Dermis blood vessel endothelial cell (primary cell): ENCODE measurements around the gene ZDHHC18. TPM values are rescaled to one million over a fixed set of nuclear protein-coding genes. Genes with fewer than 3 reads are reported as not detected.
"Not testable (repeated sequence)": the region's sequence is repeated elsewhere in the genome, so short reads cannot be mapped to it uniquely, and the experiment has no call there.

Experiments used
- DNase-seq: peaks from one replicate; pipeline ENCODE4 v3.0.0; 2010
- total RNA-seq: library from RNA; depleted of rRNA; stranded (reverse); fragments of >200 nt; gene quantifications from 2 replicates; pipeline ENCODE4 v1.2.3, GENCODE V29; 2014

The ZDHHC18 gene
- total RNA-seq, 1 donor from 2014 or later = 6.8 TPM

DNA sequence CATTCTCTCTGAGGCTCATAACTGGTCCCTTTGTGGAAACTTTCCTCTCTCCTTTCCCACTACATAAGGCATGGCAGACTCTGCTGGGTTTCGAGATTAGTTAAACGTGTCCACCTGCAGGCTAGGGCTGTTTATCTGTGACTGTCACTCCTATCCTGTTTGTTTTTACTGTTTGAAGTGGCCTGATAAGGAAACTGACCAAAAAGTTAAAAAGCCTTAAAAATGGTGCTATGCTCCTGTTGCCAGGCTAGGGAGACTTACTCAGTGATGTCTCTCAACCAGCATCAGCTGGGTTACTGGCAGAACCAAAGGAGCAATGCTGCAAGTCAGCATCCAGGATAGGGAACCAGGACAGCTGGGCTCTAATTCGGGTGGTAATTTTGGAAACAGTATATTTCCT lies 34.9 kb upstream of the ZDHHC18 start:
- no peak for DNase-seq

DNA sequence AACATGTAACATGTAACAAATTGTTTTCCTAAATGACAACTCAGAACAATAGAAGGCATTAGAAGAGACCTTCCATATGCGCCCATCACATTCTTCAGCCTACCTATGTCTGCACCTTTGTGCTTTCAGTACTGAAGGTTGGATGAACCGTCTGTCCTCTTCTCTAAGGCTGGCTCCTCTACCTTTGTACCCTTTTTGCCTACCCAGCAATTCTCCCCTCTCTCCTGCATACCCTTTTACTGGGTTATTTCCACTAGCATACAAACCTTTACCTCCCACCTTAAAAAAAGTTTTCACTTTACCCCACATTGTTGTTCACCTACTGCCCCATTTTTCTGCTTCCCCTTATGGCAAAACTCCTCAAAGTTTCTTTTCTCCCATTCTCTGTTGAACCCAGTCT lies 33.6 kb upstream of the ZDHHC18 start:
- DNase-seq = no peak

DNA sequence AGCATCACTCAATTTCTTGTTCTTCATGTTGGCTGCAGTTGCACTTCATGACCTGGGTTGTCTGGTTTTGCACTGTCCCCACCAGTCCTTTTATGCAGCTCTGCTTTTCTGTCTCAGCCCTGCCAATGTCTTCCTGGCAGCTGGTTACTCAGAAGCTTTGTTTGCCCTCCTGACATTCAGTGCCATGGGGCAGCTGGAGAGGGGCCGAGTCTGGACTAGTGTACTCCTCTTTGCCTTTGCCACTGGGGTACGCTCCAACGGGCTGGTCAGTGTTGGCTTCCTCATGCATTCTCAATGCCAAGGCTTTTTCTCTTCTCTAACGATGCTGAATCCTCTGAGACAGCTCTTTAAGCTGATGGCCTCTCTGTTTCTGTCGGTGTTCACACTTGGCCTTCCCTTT lies 32.1 kb upstream of the ZDHHC18 start:
- DNase-seq = no peak

GRCh38 chr1:26797627-26798026 lies 28.9 kb upstream of the ZDHHC18 start:
- peak; percentile 33 for DNase-seq

- DNase-seq = peak; percentile 60
These were observed 26.9 kb upstream of the ZDHHC18 start for GRCh38 chr1:26799479-26800142.

GRCh38 chr1:26803932-26804331 lies 22.6 kb upstream of the ZDHHC18 start:
- DNase-seq = not testable (repeated sequence)

- DNase-seq = peak; percentile 74
These were observed 16.4 kb upstream of the ZDHHC18 start for GRCh38 chr1:26810105-26810504.

GRCh38 chr1:26811057-26811456 lies 15.4 kb upstream of the ZDHHC18 start:
- DNase-seq = no peak

GRCh38 chr1:26811708-26812107 lies 14.8 kb upstream of the ZDHHC18 start:
- no peak for DNase-seq

DNA sequence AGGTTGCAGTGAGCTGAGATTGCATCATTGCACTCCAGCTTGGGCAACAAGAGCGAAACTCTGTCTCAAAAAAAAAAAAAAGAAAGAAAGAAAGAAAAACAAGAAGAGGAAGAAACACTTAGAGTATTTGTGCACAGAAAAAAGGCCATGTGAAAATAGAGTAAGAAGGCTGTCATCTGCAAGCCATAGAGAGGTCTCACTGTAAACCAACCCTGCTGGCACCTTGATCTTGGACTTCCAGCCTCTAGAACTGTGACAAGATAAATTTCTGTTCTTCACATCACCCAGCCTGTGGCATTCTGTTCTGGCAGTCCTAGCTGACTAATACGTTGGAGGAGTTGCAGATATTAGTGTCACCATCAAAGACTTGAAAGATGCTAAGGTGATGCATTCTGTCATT lies 12.1 kb upstream of the ZDHHC18 start:
- DNase-seq = no peak

- DNase-seq = no peak
These were observed 11.6 kb upstream of the ZDHHC18 start for GRCh38 chr1:26814893-26815292.

DNA sequence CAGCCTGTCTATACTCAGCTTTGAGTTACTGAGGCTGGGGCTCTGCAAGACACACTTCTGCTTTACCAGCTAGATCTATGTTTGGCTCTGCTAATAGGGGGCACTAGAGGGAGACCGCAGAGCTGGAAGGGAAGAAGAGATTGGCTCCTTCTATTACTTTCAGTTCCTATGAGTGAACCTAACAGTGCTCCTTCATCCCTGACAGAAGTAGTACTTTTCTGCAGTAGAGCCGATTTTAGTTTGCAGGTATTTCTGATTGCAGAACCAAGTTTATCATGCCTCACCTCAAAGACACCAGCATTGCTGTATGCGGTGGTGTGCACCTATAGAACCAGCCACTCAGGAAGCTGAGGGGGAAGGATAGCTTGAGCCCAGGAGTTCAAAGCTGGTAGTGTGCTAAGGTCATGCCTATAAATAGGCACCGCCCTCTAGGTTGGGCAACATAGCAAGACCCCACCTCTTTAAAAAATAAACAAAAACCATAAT lies 5.7 kb upstream of the ZDHHC18 start:
- no peak for DNase-seq

- no peak for DNase-seq
These were observed 3.6 kb upstream of the ZDHHC18 start for GRCh38 chr1:26822737-26823395.

- no peak for DNase-seq
These were observed 1.8 kb upstream of the ZDHHC18 start for GRCh38 chr1:26824731-26825130.

DNA sequence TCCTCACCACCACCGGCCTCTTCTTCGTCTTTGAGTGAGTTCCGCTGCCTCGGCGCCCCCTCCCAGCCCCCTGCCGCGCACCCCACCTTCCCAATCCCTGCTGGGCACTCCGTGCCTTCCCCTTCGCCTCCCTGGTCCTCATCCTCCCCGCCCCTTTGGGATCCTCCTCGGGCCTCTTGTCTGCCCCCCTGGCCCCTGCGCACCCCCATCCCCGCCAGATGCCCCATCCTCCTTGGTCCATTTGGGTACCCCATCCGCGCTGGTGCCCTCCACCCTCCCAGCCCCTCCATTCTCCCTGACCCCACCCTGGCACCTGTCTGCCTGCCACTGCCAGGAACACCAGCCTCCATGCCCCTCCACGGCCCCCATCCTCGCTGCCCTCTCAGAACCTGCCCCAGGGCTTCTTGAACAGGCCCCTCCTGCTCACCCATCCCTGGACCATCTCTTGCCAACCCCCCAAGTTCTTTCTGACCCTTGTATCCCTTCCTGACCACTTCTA lies 667 bp downstream of the ZDHHC18 start:
- DNase-seq = no peak

DNA sequence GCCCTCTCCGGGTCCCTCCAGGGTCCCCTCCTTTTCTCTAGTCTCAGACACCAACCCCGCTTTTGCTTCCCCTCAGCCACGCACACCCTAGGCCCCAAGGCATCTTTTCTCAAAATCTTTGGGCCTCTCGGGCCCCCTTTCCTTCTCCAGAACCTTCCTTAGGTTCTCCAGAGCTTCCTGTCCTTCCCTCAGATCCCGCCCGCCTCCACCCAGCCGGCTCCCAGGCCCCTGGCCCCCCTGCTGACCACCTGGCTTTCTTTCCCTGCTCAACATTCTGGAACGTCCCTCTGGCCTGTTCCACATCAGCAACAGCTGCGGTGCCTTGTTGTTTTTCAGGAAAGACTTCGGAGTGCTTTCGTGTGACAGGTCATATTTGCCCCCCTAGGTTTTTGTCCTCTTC lies 1.2 kb downstream of the ZDHHC18 start:
- DNase-seq = no peak

GRCh38 chr1:26828411-26828991 lies 2.0 kb downstream of the ZDHHC18 start:
- DNase-seq = no peak

DNA sequence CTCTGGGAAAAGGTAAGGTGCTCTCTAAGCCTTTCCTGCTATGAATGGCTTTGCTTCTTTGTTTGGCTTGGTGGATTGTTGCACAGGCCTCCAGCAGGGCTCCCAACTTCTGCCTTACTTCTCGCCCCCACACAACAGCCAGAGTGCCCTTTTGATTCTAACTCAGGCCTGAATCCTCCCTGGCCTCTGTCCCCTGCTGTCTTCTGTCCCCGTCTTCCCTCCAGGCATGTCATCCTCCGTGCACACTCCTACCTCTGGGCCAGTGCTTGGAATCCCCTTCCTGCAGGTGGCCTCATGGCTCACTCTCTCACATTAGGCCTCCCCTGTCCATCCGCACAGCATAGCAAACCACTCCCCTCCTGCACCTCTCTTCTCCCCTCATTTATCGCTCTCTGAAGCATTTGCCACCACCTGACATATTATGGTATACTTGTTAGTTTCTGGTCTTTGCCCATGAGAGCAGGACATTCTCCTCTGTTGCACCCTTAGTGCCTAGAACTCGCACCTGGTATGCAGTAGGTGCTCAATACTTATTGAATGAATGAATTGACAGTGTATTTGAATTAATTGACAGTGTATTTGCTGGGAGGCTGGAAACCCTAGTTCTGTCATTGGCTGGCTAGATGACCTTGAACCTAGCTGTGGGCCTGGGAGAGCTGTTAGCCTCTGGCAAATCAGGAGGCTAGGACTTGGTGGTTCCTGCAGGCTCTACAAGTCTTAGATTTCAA lies 2.9 kb downstream of the ZDHHC18 start:
- no peak for DNase-seq

DNA sequence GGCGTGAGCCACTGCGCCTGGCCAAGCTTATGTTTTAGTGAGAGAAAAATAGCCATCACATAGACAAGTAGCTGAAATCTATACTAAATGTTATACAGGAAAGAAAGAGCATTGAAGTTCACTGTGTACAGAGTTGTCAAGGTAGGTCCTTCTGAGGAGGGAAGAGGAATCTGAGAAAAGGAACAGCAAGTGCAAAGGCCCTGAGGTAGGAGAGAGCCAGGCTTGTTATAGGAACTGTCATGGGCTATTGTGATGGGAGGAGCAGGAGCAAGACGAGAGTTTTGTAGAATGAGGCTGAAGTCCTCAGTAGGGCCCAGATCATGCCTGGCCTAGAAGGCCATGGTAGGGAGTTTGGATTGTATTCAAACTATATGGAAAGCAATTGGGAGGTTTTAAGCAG lies 4.6 kb downstream of the ZDHHC18 start:
- DNase-seq = no peak

DNA sequence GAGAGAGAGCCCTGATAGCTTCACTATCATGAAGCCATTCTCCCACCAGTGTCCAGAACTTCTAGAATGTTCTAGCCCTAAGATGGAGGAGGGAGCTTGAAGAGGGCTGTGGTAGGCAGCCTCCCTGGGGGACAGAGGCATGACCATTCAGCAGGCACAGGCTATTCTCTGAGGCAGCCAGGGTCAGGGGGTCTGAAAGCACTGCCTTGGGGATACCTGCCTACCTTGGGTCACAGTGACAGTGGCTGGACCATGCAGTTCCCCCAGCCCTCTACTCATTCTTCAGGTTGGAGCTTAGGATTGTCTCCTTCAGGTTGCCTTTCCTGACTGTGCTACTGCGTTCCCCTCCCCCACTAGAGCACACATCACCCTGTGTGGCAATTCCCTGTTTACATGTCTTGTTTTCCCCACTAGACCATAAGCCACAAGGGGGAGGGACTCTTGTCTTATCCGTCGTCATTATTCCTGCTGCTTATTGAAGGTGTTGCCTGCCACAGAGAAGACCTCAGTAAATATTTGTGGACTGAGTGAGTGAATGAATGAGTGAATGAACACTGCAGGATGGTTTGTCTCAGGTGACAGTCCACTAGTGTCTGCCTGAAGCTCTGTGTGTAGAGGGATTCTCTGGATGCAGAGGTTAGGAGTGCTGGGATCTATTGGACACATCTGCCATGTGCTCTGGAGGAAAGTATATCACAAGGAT lies 5.2 kb downstream of the ZDHHC18 start:
- no peak for DNase-seq

- no peak for DNase-seq
These were observed 5.9 kb downstream of the ZDHHC18 start for GRCh38 chr1:26832249-26832960.
